Activated gamma-delta T cell treated with Interleukin-2 at 50 U/mL for 16 hours (primary cell): ENCODE results near the gene ALPK1.

Experiments
- DNase-seq: peaks from one replicate; pipeline ENCODE4 v3.0.0-alpha.2; 2020

The ALPK1 gene

GRCh38 chr4:112329672-112330375 is 32.7 kb downstream of the ALPK1 start:
- DNase-seq, result no peak

GRCh38 chr4:112330921-112331320 is 33.8 kb downstream of the ALPK1 start:
- DNase-seq, result no peak

GRCh38 chr4:112332398-112332797 is 35.2 kb downstream of the ALPK1 start:
- DNase-seq, result no peak

GRCh38 chr4:112340023-112340422 is 42.9 kb downstream of the ALPK1 start:
- DNase-seq, result no peak

- no peak for DNase-seq
Observed at GRCh38 chr4:112341033-112341432, 43.9 kb downstream of the ALPK1 start.

GRCh38 chr4:112343330-112344080 is 46.3 kb downstream of the ALPK1 start:
- DNase-seq, result no peak

GRCh38 chr4:112348488-112349158 is 51.5 kb downstream of the ALPK1 start:
- no peak for DNase-seq

- DNase-seq, result no peak
Observed at GRCh38 chr4:112352736-112353135, 55.6 kb downstream of the ALPK1 start.

- DNase-seq, result no peak
Observed at GRCh38 chr4:112355662-112356061, 58.5 kb downstream of the ALPK1 start.

GRCh38 chr4:112357453-112357852 is 60.3 kb downstream of the ALPK1 start:
- DNase-seq, result no peak

- no peak for DNase-seq
Observed at GRCh38 chr4:112357897-112358296, 60.7 kb downstream of the ALPK1 start.

GRCh38 chr4:112358415-112358814 is 61.2 kb downstream of the ALPK1 start:
- DNase-seq, result no peak

GRCh38 chr4:112358952-112359749 is 62.0 kb downstream of the ALPK1 start:
- DNase-seq, result no peak

- DNase-seq, result no peak
Observed at GRCh38 chr4:112361181-112361791, 64.1 kb downstream of the ALPK1 start.

GRCh38 chr4:112370466-112370865 is 73.3 kb downstream of the ALPK1 start:
- DNase-seq, result no peak

GRCh38 chr4:112371361-112371760 is 74.2 kb downstream of the ALPK1 start:
- no peak for DNase-seq

- DNase-seq, result no peak
Observed at GRCh38 chr4:112374850-112375249, 77.7 kb downstream of the ALPK1 start.

GRCh38 chr4:112377171-112377570 is 80.0 kb downstream of the ALPK1 start:
- no peak for DNase-seq

GRCh38 chr4:112377594-112378242 is 80.5 kb downstream of the ALPK1 start:
- DNase-seq, result no peak

GRCh38 chr4:112378243-112378620 is 81.1 kb downstream of the ALPK1 start:
- DNase-seq, result no peak

- DNase-seq, result no peak
Observed at GRCh38 chr4:112378858-112379257, 81.7 kb downstream of the ALPK1 start.

GRCh38 chr4:112379306-112379705 is 82.1 kb downstream of the ALPK1 start:
- DNase-seq, result no peak
